ENCODE data around the gene EHF.

DNA sequence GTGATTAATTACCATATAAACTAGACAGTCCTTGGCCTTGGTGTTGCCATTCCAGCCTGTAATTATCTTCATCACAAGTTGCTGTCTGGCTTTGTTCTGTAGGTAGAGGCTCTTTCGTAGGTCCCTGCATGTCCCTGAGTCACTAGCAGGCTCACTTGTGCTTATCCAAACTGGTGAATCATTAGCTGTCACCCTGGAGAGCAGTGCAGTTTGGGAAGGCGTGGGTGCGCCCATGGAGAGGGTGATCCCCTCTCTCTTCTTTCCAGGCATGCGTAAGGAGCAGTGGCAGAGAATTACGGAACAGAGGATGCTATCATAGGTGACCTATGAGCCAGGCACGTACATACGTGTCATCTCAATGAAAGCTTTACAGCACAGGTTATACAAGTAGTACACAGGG lies 11.0 kb upstream of the EHF start:
- TF ChIP-seq, protein P1, sequence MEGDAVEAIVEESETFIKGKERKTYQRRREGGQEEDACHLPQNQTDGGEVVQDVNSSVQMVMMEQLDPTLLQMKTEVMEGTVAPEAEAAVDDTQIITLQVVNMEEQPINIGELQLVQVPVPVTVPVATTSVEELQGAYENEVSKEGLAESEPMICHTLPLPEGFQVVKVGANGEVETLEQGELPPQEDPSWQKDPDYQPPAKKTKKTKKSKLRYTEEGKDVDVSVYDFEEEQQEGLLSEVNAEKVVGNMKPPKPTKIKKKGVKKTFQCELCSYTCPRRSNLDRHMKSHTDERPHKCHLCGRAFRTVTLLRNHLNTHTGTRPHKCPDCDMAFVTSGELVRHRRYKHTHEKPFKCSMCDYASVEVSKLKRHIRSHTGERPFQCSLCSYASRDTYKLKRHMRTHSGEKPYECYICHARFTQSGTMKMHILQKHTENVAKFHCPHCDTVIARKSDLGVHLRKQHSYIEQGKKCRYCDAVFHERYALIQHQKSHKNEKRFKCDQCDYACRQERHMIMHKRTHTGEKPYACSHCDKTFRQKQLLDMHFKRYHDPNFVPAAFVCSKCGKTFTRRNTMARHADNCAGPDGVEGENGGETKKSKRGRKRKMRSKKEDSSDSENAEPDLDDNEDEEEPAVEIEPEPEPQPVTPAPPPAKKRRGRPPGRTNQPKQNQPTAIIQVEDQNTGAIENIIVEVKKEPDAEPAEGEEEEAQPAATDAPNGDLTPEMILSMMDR (IDR thresholded peaks at IDR 0.05; ENCODE audit: low read depth, low read length, poor library complexity, severe bottlenecking) = no peak
- TF ChIP-seq EZH2phosphoT487 (IDR thresholded peaks at IDR 0.05; ENCODE audit: borderline replicate concordance, low read length) = no peak

Measured in DOHH2 (cell line).